ENCODE results near the gene DGKK. TPM values are rescaled to one million over a fixed set of nuclear protein-coding genes. Genes with fewer than 3 reads are reported as not detected.

Gene DGKK
- total RNA-seq, 3 donors from 2014 or later: not detected

- Histone ChIP-seq H3K36me3 (no peaks in the 10 kb centered on the region), H3K27me3 (peaks cover 0 to 52% of the 10 kb centered on the region in 2 donors), H3K4me3 (no peak overlapping the region), H3K9me3 (no peaks in the 10 kb centered on the region), H3K4me1 (no peaks in the 10 kb centered on the region), H3K27ac (no peak overlapping the region)
- DNase-seq (ENCODE audit: low spot score in 2 of 2): no peak
- intact Hi-C loops (cut with DNase I; ENCODE audit: low total_unique reads): no loop called here
- TF ChIP-seq POLR2A (IDR thresholded peaks at IDR 0.05): no peak
- no peak for TF ChIP-seq CTCF (IDR thresholded peaks at IDR 0.05)
- TF ChIP-seq POLR2AphosphoS5 (IDR thresholded peaks at IDR 0.05): no peak
These were observed 37.8 kb downstream of the DGKK start for GRCh38 chrX:50432829-50433289.

DNA sequence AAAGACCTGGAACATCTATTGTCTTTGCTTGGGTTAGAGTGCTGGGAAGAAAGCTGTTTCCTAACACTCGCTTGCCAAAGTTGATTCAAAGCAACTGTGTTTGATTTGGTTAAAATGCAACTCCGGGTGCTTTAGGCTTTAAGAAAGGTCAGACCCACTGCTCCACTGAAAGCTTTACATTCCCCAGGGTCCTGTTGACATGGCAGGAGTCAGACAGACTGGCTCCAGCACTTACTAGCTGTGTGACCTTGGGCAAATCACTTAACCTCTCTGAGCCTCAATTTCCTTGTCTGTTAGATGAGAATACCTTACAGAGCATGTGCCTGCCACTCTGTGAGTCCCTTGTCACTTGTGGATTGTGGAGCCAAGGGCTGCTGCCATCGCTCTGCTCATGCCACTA, 39.0 kb downstream of the DGKK start:
- no peaks in the 10 kb centered on the region for H3K36me3 ChIP-seq
- TF ChIP-seq POLR2AphosphoS5 (IDR thresholded peaks at IDR 0.05) (no peak), CTCF (IDR thresholded peaks at IDR 0.05) (no peak), POLR2A (IDR thresholded peaks at IDR 0.05) (no peak)
- no peaks in the 10 kb centered on the region for H3K4me1 ChIP-seq
- intact Hi-C loops (cut with DNase I; ENCODE audit: low total_unique reads): no loop called here
- no peak overlapping the region for H3K4me3 ChIP-seq
- H3K9me3 ChIP-seq: no peaks in the 10 kb centered on the region
- no peak overlapping the region for H3K27ac ChIP-seq
- H3K27me3 ChIP-seq: peaks cover 0 to 64% of the 10 kb centered on the region in 2 donors
- DNase-seq (ENCODE audit: low spot score in 2 of 2): no peak

DNA sequence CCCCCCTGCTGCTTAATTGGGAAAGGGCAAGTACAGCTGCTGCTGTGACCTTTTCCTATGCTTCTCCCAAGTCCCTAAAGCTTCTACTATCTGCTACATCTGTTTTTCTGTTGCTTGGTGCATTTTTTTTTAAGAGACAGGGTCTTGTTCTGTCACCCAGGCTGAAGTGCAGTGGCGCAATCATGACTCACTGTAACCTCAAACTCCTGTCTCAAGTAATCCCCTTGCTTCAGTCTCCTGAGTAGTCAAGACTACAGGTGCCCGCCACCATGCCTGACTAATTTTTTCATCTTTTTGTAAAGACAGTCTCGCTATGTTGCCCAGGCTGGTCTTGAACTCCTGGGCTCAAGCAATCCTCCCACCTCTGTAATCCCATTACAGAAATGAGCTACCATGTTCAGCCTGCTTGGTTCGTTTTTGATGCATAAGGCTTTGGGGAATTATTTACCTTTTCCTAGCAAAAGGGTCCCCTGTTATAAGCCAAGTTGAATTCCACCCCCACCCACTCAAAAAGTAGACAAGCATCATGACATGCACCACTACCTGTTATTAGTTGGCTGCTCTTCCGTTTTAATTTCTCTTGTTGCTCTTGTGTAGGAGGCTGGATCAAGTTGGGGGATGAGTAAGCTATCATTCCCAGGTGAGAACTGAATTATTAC, 39.6 kb downstream of the DGKK start:
- no peak for DNase-seq (ENCODE audit: low spot score in 2 of 2)
- peaks cover 0 to 70% of the 10 kb centered on the region in 2 donors for H3K27me3 ChIP-seq
- TF ChIP-seq POLR2A (IDR thresholded peaks at IDR 0.05) (no peak), CTCF (IDR thresholded peaks at IDR 0.05) (no peak), POLR2AphosphoS5 (IDR thresholded peaks at IDR 0.05) (no peak)

GRCh38 chrX:50428174-50428573, 42.5 kb downstream of the DGKK start:
- no peak overlapping the region for H3K27ac ChIP-seq
- no peak for DNase-seq (ENCODE audit: low spot score in 2 of 2)
- TF ChIP-seq POLR2A (IDR thresholded peaks at IDR 0.05) (no peak), CTCF (IDR thresholded peaks at IDR 0.05) (no peak), POLR2AphosphoS5 (IDR thresholded peaks at IDR 0.05) (no peak)
- no peak overlapping the region for H3K4me3 ChIP-seq
- no peaks in the 10 kb centered on the region for H3K9me3 ChIP-seq
- no peaks in the 10 kb centered on the region for H3K36me3 ChIP-seq
- intact Hi-C loops (cut with DNase I; ENCODE audit: low total_unique reads): no loop called here
- peaks cover 0 to 73% of the 10 kb centered on the region in 2 donors for H3K27me3 ChIP-seq
- H3K4me1 ChIP-seq: no peaks in the 10 kb centered on the region

More for the DNA sequence above, 39.6 kb downstream of the DGKK start:
- no peaks in the 10 kb centered on the region for H3K36me3 ChIP-seq
- intact Hi-C loops (cut with DNase I; ENCODE audit: low total_unique reads): no loop called here
- no peak overlapping the region for H3K4me3 ChIP-seq
- H3K9me3 ChIP-seq: no peaks in the 10 kb centered on the region
- no peaks in the 10 kb centered on the region for H3K4me1 ChIP-seq
- H3K27ac ChIP-seq: no peak overlapping the region

DNA sequence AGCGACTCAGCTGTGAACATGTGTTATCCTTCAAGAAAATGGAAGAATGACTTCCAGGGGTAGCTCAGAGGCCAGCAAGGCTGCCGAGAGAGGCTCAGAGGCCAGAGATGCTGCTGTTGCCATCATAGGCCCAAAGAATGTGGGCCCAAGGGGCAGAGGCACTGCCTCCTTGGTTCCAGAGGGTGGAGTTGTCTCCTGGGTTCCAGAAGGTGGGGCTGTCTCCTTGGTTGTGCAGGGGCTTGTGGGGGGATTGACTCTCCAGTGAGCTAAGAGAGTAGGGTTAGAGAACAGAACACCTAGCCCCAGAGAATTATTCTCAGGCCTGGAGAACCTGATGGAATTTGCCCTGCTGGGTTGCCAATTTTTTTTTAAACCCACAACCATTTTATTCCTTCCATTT, 62.6 kb downstream of the DGKK start:
- H3K27ac ChIP-seq: no peak overlapping the region
- peaks cover 0 to 54% of the 10 kb centered on the region in 2 donors for H3K27me3 ChIP-seq
- H3K4me1 ChIP-seq: no peaks in the 10 kb centered on the region
- intact Hi-C loops (cut with DNase I; ENCODE audit: low total_unique reads): no loop called here
- TF ChIP-seq POLR2A (IDR thresholded peaks at IDR 0.05): no peak
- TF ChIP-seq CTCF (IDR thresholded peaks at IDR 0.05): no peak
- no peak for TF ChIP-seq POLR2AphosphoS5 (IDR thresholded peaks at IDR 0.05)
- peaks cover 0 to 22% of the 10 kb centered on the region in 2 donors for H3K9me3 ChIP-seq
- no peak overlapping the region for H3K4me3 ChIP-seq
- no peaks in the 10 kb centered on the region for H3K36me3 ChIP-seq
- no peak for DNase-seq (ENCODE audit: low spot score in 2 of 2)
